ENCODE data around the gene TLDC2.
"Not testable (repeated sequence)": the region's sequence is repeated elsewhere in the genome, so short reads cannot be mapped to it uniquely, and the experiment has no call there.

TLDC2 gene

DNA sequence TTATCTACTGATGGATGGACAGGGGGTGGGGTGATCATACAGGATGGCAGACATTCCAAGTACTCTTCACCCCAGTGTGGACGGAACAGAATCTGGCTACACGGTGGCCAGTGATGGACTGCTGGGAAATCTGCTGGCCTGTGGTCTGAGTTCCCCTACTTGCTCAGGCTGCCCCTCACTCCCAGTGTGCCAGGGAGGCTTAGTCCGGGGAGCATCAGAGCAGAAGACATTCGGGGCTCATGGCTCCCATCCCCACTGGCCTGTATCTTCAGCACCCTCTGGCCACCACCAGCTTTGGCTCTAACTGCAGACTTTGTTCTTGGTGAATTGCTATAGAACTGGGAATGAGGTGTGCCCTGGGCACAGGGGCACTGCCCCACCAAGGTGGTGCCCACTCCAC is 15.3 kb downstream of the TLDC2 start:
- Histone ChIP-seq H3K79me2 (no peaks in the 10 kb centered on the region), H3K36me3 (ENCODE audit: control insufficient read depth, insufficient read depth, low read length) (no peaks in the 10 kb centered on the region), H3K27me3 (ENCODE audit: control insufficient read depth, insufficient read depth, low read length) (no peaks in the 10 kb centered on the region), H3K4me1 (peaks cover 4% of the 10 kb centered on the region), H2AFZ (no peak overlapping the region), H3K4me2 (ENCODE audit: low read length) (no peak overlapping the region), H3K9me3 (ENCODE audit: control insufficient read depth, low read length) (no peaks in the 10 kb centered on the region), H3K4me3 (ENCODE audit: low read depth, low read length) (no peak overlapping the region), H3K9ac (no peak overlapping the region), H3K27ac (no peak overlapping the region)
- TF ChIP-seq, protein P1, sequence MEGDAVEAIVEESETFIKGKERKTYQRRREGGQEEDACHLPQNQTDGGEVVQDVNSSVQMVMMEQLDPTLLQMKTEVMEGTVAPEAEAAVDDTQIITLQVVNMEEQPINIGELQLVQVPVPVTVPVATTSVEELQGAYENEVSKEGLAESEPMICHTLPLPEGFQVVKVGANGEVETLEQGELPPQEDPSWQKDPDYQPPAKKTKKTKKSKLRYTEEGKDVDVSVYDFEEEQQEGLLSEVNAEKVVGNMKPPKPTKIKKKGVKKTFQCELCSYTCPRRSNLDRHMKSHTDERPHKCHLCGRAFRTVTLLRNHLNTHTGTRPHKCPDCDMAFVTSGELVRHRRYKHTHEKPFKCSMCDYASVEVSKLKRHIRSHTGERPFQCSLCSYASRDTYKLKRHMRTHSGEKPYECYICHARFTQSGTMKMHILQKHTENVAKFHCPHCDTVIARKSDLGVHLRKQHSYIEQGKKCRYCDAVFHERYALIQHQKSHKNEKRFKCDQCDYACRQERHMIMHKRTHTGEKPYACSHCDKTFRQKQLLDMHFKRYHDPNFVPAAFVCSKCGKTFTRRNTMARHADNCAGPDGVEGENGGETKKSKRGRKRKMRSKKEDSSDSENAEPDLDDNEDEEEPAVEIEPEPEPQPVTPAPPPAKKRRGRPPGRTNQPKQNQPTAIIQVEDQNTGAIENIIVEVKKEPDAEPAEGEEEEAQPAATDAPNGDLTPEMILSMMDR (IDR thresholded peaks at IDR 0.05): no peak

DNA sequence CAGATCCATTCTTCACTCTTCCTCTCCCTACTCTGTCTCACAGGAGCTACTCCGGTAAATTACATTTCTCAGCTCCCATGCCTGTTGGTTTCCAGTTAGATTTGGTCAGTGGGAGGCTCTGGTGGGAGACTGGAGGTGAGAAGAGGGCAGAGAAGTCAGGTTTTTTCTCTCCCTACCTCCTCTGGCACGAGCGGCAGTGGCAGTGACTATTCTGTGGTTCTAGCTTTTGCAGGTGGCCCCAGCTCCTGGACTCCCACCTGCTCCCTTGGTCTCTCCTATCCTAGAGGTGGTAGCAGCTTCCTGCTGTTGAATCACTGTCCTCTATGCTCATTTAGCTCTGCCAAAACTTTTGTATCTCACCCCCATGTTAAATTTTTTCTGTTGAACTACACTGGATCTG is 17.9 kb downstream of the TLDC2 start:
- H2AFZ ChIP-seq: no peak overlapping the region
- no peak overlapping the region for H3K27ac ChIP-seq
- TF ChIP-seq, protein P1 (IDR thresholded peaks at IDR 0.05): no peak
- H3K27me3 ChIP-seq (ENCODE audit: control insufficient read depth, insufficient read depth, low read length): no peaks in the 10 kb centered on the region
- H3K9me3 ChIP-seq (ENCODE audit: control insufficient read depth, low read length): no peaks in the 10 kb centered on the region
- H3K4me1 ChIP-seq: no peaks in the 10 kb centered on the region
- H3K4me3 ChIP-seq (ENCODE audit: low read depth, low read length): no peak overlapping the region
- H3K79me2 ChIP-seq: no peaks in the 10 kb centered on the region
- H3K9ac ChIP-seq: no peak overlapping the region
- H3K36me3 ChIP-seq (ENCODE audit: control insufficient read depth, insufficient read depth, low read length): no peaks in the 10 kb centered on the region
- no peak overlapping the region for H3K4me2 ChIP-seq (ENCODE audit: low read length)

DNA sequence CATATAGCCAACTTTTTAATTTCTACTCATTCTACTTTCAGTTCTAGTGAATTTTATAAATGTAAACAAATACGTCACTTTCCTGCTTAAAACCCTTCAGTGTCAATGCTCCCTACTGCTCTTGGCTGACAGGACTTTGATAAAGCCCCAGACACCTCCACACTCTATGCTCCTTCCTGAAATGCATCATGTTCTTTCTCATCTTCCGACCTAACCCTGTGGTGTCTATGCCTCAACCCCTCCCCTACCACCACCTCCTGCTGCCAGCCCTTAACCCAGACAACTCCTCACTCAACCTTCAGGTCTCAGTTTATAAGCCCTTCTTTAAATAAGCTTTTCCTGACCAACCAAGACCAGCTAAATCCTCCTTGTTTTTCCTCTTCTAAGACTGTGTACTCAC is 19.1 kb downstream of the TLDC2 start:
- no peaks in the 10 kb centered on the region for H3K4me1 ChIP-seq
- TF ChIP-seq, protein P1 (IDR thresholded peaks at IDR 0.05): no peak
- H3K4me2 ChIP-seq (ENCODE audit: low read length): no peak overlapping the region
- H3K27ac ChIP-seq: no peak overlapping the region
- H3K79me2 ChIP-seq: no peaks in the 10 kb centered on the region
- no peak overlapping the region for H3K4me3 ChIP-seq (ENCODE audit: low read depth, low read length)
- no peak overlapping the region for H2AFZ ChIP-seq
- no peaks in the 10 kb centered on the region for H3K36me3 ChIP-seq (ENCODE audit: control insufficient read depth, insufficient read depth, low read length)
- H3K9ac ChIP-seq: no peak overlapping the region
- no peaks in the 10 kb centered on the region for H3K27me3 ChIP-seq (ENCODE audit: control insufficient read depth, insufficient read depth, low read length)
- H3K9me3 ChIP-seq (ENCODE audit: control insufficient read depth, low read length): no peaks in the 10 kb centered on the region

DNA sequence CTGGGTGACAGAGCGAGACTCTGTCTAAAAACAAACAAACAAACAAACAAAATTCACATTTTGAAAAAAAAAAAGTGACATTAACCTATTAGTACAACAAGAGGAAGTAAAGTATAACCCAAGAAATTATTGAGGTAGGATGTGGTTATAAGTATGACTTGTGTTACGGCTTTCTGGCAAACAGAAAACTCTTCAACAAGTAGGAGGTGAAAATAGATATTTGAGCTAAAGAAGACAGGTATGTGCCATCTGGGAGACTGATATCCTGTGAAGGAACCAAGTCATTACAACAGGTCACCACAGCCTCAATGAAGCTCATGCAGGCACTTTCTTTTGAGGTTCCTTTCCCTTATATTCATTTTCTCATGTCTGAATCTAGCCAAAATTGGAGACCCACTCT is 28.8 kb downstream of the TLDC2 start:
- no peak overlapping the region for H3K27ac ChIP-seq
- no peak overlapping the region for H3K4me2 ChIP-seq (ENCODE audit: low read length)
- H3K9me3 ChIP-seq (ENCODE audit: control insufficient read depth, low read length): no peaks in the 10 kb centered on the region
- no peaks in the 10 kb centered on the region for H3K27me3 ChIP-seq (ENCODE audit: control insufficient read depth, insufficient read depth, low read length)
- no peak overlapping the region for H3K9ac ChIP-seq
- TF ChIP-seq, protein P1 (IDR thresholded peaks at IDR 0.05): no peak
- H3K79me2 ChIP-seq: no peaks in the 10 kb centered on the region
- H3K4me3 ChIP-seq (ENCODE audit: low read depth, low read length): no peak overlapping the region
- H3K36me3 ChIP-seq (ENCODE audit: control insufficient read depth, insufficient read depth, low read length): no peaks in the 10 kb centered on the region
- no peaks in the 10 kb centered on the region for H3K4me1 ChIP-seq
- no peak overlapping the region for H2AFZ ChIP-seq

DNA sequence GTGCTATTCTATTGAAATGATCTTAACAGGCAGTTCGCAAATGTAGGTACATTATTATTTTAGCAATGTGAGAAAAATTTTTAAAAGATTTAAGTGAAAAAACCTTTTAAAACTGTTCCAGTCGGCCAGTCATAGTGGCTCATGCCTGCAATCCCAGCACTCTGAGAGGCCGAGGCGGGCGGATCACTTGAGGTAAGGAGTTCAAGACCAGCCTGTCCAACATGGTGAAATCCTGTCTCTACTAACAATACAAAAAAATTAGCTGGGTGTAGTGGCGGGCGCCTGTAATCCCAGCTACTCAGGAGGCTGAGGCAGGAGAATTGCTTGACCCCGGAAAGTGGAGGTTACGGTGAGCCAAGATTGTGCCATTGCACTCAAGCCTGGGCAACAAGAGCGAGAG is 29.6 kb downstream of the TLDC2 start:
- H2AFZ ChIP-seq; H3K4me2 ChIP-seq (ENCODE audit: low read length); H3K9ac ChIP-seq; H3K79me2 ChIP-seq; H3K27ac ChIP-seq; H3K4me1 ChIP-seq; H3K4me3 ChIP-seq (ENCODE audit: low read depth, low read length); H3K9me3 ChIP-seq (ENCODE audit: control insufficient read depth, low read length); H3K36me3 ChIP-seq (ENCODE audit: control insufficient read depth, insufficient read depth, low read length); H3K27me3 ChIP-seq (ENCODE audit: control insufficient read depth, insufficient read depth, low read length): not testable (repeated sequence)

DNA sequence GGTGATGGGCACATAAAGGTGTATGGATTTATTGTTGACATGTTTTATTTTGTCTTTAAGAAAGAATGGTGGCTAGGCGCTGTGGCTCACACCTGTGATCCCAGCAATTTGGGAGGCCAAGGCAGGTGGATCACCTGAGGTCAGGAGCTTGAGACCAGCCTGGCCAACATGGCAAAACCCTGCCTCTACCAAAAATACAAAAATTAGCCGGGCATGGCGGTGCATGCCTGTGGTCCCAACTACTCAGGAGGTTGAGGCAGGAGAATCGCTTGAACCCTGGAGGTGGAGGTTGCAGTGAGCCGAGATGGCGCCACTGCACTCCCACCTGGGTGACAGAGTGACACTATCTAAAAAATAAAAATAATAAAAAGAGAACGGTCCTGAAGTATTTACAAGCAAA is 30.1 kb downstream of the TLDC2 start:
- not testable (repeated sequence) for H3K4me3 ChIP-seq (ENCODE audit: low read depth, low read length); H3K4me2 ChIP-seq (ENCODE audit: low read length); H3K27me3 ChIP-seq (ENCODE audit: control insufficient read depth, insufficient read depth, low read length); H3K36me3 ChIP-seq (ENCODE audit: control insufficient read depth, insufficient read depth, low read length); H3K79me2 ChIP-seq; H3K9me3 ChIP-seq (ENCODE audit: control insufficient read depth, low read length); H3K27ac ChIP-seq; H2AFZ ChIP-seq; H3K9ac ChIP-seq; H3K4me1 ChIP-seq

All from parathyroid adenoma (tissue), 2 donors.